ENCODE measurements around the gene PREPL.
"Not testable (repeated sequence)": the region's sequence is repeated elsewhere in the genome, so short reads cannot be mapped to it uniquely, and the experiment has no call there.

PREPL gene

DNA sequence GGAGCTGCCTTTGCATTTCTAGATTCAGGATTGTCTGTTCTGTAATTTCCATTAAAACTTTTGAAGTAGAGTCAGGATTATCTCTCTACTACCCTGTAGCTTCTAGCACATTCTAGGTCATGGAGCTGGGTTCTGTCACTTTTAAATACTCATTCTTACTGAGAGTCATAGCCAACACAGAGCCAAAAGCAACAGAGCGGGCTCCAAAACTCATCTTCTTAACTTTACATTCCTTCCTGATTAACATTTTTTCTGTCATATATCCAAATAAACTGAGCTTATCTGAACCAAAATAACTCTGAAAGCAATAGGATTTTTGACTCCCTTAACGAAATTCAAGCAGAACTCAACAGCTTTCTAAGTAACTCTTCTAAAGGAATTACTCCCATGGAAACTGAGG is 12.9 kb downstream of the PREPL start:
- DNase-seq = peak; percentile 71

DNA sequence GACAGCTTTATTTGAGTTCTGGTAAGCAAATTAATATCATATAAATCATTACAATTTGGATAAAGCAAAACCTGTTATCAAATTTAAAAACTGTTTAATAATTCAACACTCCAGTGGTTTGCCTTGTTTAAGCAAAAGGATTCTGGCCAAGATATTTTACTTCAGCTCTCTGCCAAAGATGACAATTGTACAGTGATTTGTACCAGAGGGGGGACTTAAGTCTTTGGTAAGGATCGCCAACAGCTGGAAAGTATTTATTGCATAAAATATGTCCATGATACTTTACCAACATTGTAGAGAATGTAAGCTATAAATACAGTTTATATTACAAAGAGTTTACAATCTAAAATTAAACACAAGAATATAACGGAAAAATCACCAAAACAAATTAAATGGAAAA is 13.8 kb downstream of the PREPL start:
- peak; percentile 14 for DNase-seq

DNA sequence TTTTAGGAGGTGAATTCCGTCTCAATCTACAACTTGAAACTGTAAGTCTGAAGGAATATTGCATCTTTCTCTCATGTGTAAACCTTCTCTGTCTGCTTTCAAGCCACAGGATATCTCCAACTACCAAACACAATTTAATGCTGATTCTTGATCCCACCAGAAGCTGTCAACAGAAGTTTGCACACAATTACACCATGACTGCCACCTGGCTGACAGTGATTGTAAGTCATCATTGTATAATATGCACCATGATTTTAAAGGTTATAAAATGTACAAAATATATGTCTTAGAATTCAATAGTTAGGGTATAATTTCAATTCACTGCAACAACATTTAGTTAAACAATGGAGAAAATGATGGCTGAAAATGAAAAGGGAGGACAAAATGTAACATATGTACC is 18.4 kb downstream of the PREPL start:
- peak; percentile 25 for DNase-seq

DNA sequence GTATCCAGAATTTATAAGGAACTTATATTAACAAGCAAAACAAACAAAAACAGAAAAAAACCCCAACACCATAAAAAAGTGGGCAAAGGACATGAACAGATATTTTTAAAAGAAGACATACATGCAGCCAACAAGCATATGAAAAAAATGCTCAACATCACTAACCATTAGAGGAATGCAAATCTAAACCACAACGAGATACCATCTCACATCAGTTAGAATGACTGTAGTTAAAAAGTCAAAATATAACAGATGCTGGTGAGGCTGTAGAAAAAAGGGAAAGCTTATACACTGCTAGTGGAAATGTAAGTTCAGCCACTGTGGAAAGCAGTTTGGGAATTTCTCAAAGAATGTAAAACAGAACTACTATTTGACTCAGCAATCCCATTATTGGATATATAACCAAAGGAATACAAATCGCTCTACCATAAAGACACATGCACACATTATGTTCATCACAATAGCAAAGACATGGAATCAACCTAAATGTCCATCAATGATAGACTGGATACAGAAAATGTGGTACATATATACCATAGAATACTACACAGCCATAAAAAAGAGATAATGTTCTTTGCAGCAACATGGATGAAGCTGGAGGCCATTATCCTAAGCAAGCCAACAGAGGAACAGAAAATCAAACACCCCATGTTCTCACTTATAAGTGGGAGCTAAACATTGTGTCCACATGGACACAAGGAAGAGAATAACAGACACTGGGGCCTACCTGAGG is 25.3 kb downstream of the PREPL start:
- peak; percentile 20 for DNase-seq

DNA sequence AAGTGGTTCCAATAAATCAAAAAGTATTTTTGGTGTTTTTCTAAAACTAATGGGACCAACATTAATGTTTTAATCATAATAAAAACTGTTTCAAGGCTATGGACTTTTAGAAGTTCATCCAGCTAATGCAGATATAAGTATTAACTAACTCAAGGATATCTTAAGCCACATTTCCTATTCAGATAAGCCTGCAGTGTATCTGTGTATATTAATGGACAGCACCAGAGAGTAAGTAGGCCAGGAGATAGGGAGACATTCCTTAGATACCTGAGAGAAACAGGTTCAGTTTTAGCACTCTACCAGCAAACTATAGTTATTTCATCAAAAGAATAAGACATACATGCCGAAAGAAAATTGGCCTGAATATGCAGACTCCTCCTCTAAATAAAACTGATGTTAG is 27.3 kb downstream of the PREPL start:
- DNase-seq = no peak

DNA sequence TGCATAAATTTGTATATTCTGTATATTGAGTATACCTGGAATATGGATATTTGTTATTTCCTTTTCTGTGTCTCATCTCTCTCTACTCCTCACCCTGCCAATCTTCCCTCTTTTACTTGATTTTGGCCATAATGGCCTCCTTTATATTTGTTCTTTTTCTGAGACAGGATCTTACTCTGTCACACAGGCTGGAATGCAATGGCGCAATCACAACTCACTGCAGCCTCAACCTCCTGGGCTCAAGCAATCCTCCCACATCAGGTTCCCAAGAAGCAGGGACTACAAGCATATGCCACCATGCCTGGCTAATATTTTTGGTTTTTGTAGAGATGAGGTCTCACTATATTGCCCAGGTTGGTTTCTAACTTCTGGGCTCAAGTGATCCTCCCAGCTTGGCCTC is 30.5 kb downstream of the PREPL start:
- peak; percentile 3 for DNase-seq

DNA sequence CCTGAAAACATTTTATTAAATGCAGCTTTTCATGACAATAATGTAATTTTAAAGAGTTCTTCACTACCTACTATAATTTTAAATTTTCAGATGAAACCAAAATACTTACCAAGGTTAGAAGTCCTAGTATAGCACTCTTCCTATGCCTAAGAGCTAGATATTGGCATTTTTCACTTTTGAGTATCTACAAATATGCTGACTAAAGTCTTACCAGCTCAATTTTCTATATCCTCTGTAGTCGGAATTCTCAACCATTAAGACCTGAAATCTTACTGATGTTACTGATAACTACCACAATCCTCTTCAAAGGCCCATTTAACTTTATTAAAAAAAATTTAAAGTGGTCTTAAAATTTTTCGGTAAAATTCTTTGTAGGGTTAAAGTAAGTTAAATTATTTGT is 32.0 kb downstream of the PREPL start:
- DNase-seq = no peak

DNA sequence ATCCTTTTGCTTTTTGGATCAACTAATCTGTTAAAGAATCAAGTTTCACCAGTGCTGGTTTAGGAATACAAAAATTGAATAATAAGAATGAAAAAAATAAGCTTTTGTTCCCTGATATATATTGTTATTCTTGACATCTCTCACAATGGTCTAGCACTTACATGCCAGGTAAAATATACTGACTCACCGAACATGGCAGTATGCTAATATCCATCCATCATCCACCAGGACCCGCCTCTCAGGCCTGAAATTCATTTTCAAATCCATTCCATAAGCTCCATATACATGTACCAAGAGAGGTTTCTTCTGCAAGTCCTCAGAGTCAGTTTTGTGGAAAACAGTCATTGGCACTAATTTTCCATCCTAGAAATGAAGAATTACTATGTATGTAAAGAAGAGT is 32.5 kb downstream of the PREPL start:
- DNase-seq = no peak

DNA sequence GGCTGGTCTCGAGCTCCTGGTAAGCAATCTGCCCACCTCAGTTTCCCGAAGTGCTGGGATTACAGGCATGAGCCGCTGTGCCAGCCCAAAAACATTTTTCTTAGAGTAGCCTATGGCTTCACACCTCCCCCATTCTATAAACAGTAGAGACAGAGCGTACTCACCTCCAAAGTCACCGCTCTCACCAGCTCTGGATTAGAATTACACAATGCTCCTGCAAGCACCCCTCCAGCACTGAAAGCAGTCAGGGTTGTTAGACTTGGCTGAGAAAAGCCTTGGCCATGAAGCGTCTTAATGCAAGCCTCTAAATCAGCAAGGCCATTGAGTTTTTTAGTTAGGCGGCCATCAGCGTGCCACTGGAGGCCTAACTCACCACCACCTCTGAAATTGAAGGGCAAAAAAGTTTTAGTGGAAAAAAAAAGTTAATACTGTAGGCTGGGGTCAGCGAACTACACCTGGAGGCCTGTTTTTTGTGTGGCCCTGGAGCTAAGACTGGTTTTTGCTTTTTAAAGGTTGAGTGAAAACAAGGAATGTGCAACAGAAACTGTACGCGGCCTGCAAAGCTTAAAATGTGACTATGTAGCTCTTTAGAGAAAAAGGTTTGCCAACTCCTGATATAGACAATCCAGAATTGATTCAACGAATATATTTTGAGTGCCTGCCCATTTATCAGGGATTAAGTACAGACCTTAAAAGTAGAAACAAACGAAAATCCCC is 34.6 kb downstream of the PREPL start:
- no peak for DNase-seq

DNA sequence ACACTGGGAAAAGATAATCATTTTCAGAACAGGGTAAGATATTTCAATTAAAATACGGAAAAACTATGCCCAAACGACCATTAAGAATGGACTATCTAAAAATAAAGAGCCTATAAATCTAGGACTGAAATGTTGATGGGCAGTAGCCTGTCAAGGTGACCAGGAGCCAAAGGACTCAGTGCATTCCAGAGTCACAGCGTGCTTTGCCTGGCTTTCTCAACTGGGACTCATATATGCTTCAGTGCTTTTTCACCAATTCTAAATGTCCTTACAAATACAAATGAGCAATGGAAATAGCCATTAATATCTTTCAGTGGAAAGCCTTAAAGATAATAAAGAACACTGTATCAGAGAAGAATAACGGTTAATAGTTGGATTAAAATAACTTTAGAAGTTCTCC is 35.4 kb downstream of the PREPL start:
- DNase-seq = no peak

DNA sequence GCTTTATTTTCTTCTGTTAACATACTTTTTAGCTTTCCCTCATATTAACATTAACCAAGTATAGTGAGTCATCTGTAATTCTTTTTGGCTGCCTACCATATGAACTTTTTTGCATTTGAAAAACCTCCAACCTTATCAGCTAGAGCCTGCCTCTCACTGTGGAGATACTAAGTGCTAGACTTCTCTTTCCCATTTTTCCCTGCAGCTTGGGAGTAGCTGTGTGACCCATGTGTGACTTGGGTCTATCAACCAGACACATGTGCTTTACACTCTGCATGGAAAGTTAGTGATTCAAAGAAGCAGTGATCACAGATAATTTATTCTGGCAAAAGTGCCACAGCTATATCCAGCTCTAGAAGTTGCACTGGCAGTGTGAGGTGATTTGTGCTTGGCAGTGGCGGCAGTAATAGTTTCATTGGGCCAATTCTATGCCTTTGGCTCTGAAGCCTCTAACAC is 36.3 kb downstream of the PREPL start:
- peak; percentile 46 for DNase-seq

DNA sequence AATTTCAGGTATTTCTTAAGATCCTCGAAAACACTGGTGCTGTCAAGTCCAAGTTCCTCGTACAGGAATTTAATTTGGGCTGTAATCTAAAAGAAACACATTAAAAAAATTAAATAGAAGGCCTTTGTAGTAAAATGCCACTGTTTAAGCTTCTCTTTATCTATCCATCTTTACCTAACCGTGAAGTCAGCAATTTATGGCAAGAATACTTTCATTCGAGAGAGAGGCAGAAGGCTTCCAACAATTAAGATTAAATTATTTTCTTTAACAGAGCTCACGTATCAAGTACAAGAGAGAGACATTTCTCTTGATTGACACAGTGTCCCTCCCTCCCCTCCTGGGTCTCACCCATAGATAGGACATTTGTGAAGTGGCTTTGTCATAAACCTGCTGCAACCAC is 39.9 kb downstream of the PREPL start:
- DNase-seq = no peak

DNA sequence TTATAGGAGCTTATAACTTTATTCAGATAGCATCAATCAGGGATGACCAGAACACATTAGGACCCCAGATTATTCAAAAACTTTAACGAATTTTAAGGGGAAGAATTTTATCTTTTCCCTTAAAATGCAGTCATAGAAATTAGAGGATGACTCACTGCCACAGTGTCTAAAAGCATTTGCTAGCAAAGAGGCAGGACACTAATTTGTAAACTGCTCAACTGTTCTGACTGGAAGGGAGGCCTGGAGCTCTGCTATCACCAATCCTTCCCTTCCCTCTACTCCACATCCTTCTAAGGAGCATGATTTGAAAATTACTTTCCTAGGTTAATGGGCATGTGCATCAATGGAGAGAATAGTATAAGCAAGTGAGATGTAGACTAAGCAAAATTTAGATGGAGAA is 40.5 kb downstream of the PREPL start:
- no peak for DNase-seq

DNA sequence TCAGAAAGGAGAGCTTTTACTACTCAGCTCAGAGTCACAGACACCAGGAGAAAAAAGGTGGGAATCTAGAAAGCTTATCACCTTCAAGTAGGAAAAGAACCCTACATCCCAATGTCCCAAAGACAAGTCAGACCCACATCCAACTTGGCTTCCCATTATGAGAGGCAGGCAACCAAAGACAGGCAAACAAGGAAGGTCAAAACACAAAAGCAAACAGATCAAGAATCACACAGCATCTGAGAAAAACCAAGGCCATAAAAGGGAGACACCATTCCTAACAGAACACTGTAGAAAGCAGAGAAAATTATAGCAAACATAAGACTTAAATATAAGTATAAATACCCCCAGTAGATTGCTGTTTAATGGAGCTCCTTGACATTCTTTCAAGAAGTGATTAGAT is 45.3 kb downstream of the PREPL start:
- no peak for DNase-seq

DNA sequence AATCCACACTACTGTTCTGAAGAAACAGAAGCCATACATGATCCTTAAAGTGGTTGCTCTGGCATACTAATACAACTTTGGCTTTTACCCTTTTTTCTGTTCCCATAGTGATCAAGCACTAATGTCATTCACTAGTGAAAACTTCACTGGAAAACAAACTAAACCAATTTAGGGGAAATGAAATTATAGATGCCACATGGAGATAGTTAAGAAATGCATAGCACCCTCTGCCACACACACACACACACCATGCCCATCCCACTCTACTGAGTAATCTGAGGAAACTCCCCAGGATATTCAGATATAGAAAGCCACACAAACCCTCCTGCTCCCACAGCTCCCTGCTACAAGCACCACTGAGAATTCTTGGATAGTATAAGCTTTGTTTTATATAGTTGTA is 46.9 kb downstream of the PREPL start:
- no peak for DNase-seq

DNA sequence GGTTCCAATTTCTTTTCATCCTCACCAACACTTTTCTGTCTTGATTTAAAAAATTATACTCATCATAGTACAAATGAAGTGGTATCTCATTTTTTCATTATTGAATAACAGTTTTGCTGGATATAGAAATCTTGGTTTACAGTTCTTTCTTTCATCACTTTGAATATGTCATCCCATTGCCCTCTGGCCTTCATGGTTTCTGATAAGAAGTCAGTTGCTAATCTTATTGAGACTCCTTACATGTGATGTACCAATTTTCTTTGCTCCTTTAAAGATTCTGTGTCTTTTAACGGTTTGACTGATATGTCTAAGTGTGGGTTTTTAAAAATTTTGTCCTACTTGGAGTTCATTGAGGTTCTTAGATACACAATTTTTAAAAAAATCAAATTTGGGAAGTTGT is 51.0 kb downstream of the PREPL start:
- DNase-seq = no peak

DNA sequence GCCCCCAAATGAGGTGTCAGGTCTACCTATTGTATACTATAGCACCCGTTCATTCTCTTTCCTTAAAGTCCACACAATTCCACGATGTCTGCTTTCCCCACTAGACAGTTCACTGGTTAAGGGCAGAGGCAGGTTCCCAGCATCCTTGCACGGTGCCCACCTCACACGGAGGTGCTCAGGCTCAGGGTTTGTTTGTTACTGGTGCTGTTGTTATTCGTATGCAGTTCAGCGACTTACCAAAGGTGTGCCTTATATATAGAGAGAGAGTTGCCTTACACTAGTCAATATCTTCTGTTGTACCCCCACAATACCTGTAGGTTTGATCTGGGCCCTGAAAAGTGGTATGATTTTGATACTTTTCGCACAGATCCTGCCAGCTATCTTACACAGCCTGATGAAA is 55.4 kb downstream of the PREPL start:
- DNase-seq = no peak

DNA sequence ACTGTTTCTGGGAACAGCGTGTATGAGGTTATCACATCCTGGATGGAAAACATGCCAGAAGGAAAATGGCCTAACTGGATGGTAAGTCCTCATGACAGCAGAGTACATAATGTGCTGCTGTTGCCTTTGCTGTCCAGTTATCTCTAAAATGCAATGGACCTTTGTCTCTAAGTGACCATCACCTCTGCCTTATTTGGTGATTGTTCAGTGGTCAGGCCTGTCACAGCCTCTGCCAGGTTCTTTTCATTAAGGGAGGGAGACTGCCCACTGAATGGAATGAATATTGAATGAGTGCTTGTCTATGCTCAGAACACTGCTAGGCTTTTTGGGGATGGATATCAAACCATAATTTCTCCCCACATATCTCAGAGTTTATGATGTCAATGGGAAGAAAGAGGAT is 57.0 kb downstream of the PREPL start:
- DNase-seq = no peak

DNA sequence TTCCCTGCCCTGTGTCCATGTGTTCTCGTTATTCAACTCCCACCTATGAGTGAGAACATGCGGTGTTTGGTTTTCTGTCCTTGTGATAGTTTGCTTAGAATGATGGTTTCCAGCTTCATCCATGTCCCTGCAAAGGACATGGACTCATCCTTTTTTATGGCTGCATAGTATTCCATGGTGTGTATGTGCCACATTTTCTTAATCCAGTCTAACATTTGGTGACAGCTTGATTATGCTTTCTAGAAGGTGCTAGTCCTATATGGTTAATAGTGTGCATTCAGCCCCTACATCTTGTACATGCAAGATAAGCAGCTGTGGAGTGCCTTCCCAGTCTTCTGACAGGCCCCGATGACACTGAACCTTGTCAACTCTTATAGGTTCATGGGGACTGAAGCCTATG is 57.5 kb downstream of the PREPL start:
- DNase-seq = not testable (repeated sequence)

DNA sequence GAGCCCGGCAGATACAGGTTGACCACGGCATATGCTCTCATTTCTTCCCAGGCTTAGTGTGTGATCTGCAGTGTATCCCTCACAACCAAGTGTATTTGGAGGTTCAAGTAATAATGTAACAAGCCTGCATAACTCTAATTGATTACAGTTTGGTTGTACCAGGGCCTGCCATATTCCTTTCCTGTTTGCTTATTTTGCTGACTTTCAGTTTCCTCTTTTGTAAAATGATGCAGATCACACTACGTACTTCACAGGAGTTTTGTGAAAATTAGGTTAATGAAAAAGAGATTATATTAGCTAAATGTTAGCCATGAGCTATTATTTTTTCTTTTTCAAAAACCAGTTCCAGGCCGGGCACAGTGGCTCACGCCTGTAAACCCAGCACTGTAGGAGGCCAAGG is 60.2 kb downstream of the PREPL start:
- no peak for DNase-seq

DNA sequence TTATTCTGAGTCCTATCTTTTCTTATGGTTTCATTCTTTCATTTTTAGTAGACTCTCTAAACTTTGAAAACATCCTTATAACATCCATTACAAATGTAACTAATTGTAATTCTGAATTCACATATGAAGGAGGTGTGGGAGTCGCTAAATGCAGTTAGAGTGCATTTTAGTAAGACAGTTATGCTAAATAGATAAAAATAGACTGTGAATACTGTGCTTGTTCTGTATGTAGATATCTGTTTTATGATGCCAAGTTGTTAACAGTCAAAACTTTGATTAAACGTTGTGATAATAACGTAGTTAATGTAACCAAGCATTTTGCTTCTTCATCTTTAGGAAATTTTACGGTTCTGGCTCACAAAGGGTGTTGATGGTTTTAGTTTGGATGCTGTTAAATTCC is 61.7 kb downstream of the PREPL start:
- DNase-seq = no peak

DNA sequence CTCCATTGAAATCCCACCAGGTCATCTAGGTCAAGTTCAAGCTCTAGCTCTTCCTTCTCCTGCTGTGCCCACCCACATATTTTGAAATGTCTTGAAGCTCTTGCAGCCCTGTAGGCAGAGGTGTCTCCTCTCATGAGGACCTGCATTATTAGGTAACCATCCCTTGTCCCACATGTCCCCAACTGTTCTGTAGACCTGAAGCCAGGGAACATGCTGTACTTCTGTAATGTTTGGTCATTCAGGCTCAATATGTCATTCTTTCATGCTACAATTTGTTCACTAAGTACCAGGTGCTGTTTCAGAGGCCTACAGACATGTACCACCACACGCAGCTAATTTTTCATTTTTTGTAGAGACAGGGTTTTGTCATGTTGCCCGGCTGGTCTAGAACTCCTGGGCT is 63.9 kb downstream of the PREPL start:
- no peak for DNase-seq

DNA sequence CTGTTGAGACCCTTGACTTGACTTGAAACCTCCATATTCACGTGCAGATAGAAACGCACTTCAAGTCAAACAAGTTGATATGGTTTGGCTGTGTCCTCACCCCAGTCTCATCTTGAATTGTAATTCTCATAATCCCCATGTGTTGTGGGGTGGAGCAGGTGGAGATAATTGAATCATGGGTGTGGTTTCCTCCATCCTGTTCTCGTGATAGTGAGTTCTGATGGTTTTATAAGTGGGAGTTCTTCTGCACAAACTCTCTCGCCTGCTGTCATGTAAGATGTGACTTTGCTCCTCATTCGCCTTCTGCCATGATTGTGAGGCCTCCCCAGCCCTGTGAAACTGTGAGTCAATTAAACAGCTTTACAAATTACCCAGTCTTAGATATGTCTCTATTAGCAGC is 64.6 kb downstream of the PREPL start:
- no peak for DNase-seq

DNA sequence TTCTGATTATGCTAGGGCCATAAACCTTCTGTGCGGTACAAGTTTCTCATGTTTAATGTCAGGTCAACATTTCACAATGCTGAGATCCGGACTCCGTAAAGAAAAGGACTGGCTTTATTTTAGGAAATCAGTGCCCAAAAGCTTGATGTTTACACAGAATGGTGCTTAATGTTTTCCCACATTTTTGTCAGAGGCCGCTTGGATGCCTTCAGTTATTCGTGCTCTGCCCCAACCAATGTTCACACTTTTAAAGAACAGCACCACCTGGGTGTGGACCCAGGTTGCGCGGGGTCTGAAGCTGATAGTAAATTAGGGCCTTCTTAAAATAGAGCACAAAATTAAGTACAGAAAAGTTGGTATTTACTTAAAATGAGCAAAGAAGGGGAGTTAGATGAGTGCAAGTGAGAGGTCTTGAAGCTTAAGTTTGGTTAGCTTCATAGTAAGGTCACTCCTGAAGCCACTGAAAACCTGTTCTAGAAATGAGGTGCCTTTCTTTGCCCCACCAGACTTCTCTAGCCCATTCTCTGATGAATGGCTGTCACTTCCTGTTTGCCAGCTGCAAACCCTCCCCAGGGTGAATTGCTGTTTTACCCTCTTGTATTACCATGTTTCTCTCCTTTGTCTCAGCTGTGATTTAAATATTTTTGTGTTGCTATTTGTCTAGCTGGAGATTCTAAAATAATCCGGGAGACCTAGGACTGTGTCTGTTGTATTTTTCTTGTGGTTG is 65.5 kb downstream of the PREPL start:
- no peak for DNase-seq

Measured in fibroblast of skin of scalp (primary cell).